ENCODE data around the gene PRX. TPM values are rescaled to one million over a fixed set of nuclear protein-coding genes. Genes with fewer than 3 reads are reported as not detected.

The PRX gene
- polyA plus RNA-seq, 3 donors = 0.13 to 0.76 TPM; not detected in 1

- peaks cover 19 to 31% of the 10 kb centered on the region in 2 donors for H3K4me1 ChIP-seq (ENCODE audit: control insufficient read depth in 1 of 2, insufficient read depth in 2 of 2, low read length in 2 of 2)
- H3K4me3 Mint-ChIP-seq = peak overlapping the region in 1 of 2 donors; percentile 42
Measured at GRCh38 chr19:40423938-40424337, 10.8 kb upstream of the PRX start.

More at GRCh38 chr19:40423938-40424337, 10.8 kb upstream of the PRX start:
- DNase-seq = no peak
- no peak overlapping the region for H3K27ac Mint-ChIP-seq
- peaks cover 25% of the 10 kb centered on the region for H3K4me1 Mint-ChIP-seq
- no peak for TF ChIP-seq CTCF (IDR thresholded peaks at IDR 0.05)
- intact Hi-C loops (cut with micrococcal nuclease) = loop anchor here in 1 of 2 donors (10.0 kb wide), 1 partner anchor 119 kb away; no protein-coding TSS in a partner anchor
- peaks cover 14 to 15% of the 10 kb centered on the region in 2 donors for H3K36me3 Mint-ChIP-seq
- no peaks in the 10 kb centered on the region for H3K9me3 ChIP-seq (replicated peaks in 1 of 2; ENCODE audit: control insufficient read depth in 1 of 2, insufficient read depth in 1 of 2, low read length in 2 of 2)
- peaks cover 0 to 7% (median 0%) of the 10 kb centered on the region in 3 donors for H3K27me3 Mint-ChIP-seq (ENCODE audit: low read depth in 3 of 3)
- peak overlapping the region in 1 of 3 experiments; percentile 94 for H3K4me3 ChIP-seq (replicated peaks in 1 of 3; ENCODE audit: low read depth in 2 of 3, low read length in 3 of 3)
- H2AFZ ChIP-seq (ENCODE audit: insufficient read depth, low read depth, low read length, poor library complexity, severe bottlenecking) = no peak overlapping the region
- no peak overlapping the region for H3K27ac ChIP-seq (ENCODE audit: low read depth in 1 of 2, low read length in 2 of 2)
- no peaks in the 10 kb centered on the region for H3K27me3 ChIP-seq (ENCODE audit: control insufficient read depth in 2 of 2, insufficient read depth in 2 of 2, low read length in 2 of 2)
- no peaks in the 10 kb centered on the region for H3K9me3 Mint-ChIP-seq
- H4K20me1 ChIP-seq (ENCODE audit: insufficient read depth, low read length) = peaks cover 22% of the 10 kb centered on the region
- H3K9ac ChIP-seq (ENCODE audit: insufficient read depth, low read length, poor library complexity, severe bottlenecking) = no peak overlapping the region
- peaks cover 37% of the 10 kb centered on the region for H3K79me2 ChIP-seq (ENCODE audit: insufficient read depth, low read length)
- H3K4me2 ChIP-seq (replicated peaks; ENCODE audit: extremely low read depth, low read length, poor library complexity, severe bottlenecking) = peak overlapping the region; percentile 83
- peaks cover 12 to 13% of the 10 kb centered on the region in 2 donors for H3K36me3 ChIP-seq (replicated peaks in 1 of 2; ENCODE audit: control insufficient read depth in 1 of 2, insufficient read depth in 2 of 2, low read length in 2 of 2)
- no CpG with 5 or more reads among the region's 6 CpGs for WGBS (ENCODE audit: insufficient coverage)
